ACHN (cell line): ENCODE measurements around the gene DAPK3.
"Not testable (repeated sequence)": the region's sequence is repeated elsewhere in the genome, so short reads cannot be mapped to it uniquely, and the experiment has no call there.

Experiments
- DNase-seq: peaks from one replicate; pipeline ENCODE4 v3.0.0-alpha.2; 2015
- in situ Hi-C: cut with HindIII; loops from 2 replicates; pipeline ENCODE4 v1.10.0; 2017; ENCODE audit warnings: low sequenced_read_pairs, low pct_ligation_motif_present, low pct_unique_long_range_greater_than_20kb

The DAPK3 gene

GRCh38 chr19:3942790-3943409 is 28.0 kb downstream of the DAPK3 start:
- in situ Hi-C loops = no loop called here
- DNase-seq = no peak

DNA sequence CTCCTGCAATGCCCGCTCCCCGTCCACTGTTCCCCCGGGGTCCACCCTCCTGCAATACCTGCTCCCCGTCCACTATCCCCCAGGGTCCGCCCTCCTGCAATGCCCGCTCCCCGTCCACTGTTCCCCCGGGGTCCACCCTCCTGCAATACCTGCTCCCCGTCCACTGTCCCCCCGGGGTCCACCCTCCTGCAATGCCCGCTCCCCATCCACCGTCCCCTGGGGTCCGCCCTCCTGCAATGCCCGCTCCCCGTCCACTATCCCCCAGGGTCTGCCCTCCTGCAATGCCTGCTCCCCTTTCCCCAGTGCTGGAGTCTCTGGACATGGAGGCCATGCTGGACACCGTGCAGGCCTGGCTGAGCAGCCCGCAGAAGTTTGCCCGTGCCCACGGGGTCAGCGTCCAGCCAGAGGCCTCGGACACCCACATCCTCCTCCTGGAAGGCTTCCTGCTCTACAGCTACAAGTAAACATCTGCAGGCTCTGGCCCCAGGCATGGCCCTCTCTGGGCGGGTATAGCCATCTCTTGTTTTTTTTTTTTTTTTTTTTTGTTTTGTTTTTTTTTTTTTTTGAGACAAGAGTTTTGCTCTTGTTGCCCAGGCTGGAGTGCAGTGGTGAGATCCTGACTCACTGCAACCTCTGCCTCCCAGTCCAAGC is 32.5 kb downstream of the DAPK3 start:
- in situ Hi-C loops, DNase-seq: not testable (repeated sequence)

GRCh38 chr19:3936506-3937442 is 34.1 kb downstream of the DAPK3 start:
- in situ Hi-C loops = no loop called here

GRCh38 chr19:3932931-3933810 is 37.7 kb downstream of the DAPK3 start, which contains the start of gene NMRK2:
NMRK2 (plus strand) TSS chr19:3933069; CDS start chr19:3933672, 603 bp downstream.
- no peak for DNase-seq

More at GRCh38 chr19:3936506-3937442, 34.1 kb downstream of the DAPK3 start:
- no peak for DNase-seq

DNA sequence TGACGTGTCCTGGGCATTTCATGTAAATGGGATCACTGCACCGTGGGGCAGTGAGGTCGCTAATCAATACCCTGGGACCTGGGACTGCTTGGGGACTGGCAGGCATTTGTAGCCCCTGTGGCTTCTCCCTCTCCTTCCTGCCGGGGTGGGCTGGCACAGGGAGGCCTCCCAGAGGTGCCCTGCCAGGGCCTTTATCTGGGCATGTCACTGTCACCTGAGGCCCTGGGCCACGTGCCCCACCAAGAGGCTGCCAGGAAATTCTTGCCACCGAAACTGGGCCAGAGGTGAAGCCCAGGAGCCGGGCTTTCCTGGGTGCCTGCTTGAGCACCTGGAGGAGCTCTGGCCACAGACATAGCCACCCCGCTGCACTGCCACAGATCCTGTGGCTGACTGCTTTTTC is 39.9 kb downstream of the DAPK3 start:
- in situ Hi-C loops = no loop called here
- DNase-seq = no peak

More at GRCh38 chr19:3932931-3933810, 37.7 kb downstream of the DAPK3 start, which contains the start of gene NMRK2:
- in situ Hi-C loops = no loop called here

DNA sequence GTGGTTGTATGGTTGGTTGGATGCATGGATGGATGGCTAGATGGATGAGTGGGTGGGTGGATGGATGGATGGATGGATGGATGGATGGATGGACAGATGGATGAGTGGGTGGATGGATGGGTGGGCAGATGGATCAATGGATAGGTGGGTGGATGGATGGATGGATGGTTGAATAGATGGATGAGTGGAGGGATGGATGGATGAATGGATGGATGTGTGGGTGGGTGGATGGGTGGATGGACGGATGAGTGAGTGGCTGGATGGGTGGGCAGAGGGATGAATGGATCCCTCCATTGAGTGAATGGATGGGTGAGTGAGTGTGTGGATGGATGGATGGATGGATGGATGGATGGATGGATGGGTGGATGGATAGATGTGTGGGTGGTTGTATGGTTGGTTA is 47.0 kb downstream of the DAPK3 start:
- in situ Hi-C loops = no loop called here

GRCh38 chr19:3923096-3923758 is 47.7 kb downstream of the DAPK3 start:
- in situ Hi-C loops = no loop called here
- DNase-seq = no peak

More for the DNA sequence above, 47.0 kb downstream of the DAPK3 start:
- DNase-seq = no peak

DNA sequence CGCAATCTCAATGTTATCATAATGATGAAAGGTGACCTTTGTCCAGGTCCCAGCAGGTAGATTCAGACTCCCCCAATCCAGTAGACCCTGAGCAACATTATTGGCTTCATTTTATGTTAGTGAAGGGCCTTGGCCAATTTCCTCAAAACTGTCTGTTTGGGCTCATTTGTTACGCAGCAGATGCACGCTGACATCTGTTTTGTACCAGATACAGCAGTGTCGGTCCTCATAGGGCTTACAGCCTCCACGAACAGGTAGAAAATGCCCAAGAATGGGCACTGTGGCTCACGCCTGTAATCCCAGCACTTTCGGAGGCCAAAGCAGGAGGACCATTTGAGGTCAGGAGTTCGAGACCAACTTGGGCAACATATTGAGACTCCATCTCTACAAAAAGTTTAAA is 51.1 kb downstream of the DAPK3 start:
- in situ Hi-C loops = no loop called here
- no peak for DNase-seq

DNA sequence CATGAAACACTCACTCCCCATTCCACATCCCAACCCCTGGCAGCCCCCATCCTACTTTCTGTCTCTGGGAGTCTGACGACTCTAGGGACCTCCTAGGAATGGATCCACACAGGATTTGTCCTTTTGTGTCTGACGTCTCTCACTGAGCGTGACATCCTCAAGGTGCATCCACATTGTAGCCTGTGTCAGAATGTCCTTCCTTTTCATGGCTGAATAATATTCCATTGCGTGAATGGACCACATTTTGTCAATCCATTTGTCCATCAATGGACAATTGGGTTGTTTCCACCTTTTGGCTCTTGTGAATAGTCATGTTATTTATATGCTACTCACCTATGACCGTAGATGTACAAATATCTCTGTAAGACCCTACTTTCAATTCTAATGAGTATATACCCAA is 54.9 kb downstream of the DAPK3 start:
- in situ Hi-C loops = no loop called here

GRCh38 chr19:3914199-3914598 is 56.7 kb downstream of the DAPK3 start:
- no peak for DNase-seq
- in situ Hi-C loops = no loop called here

More for the DNA sequence above, 54.9 kb downstream of the DAPK3 start:
- DNase-seq = no peak

GRCh38 chr19:3910105-3910504 is 60.8 kb downstream of the DAPK3 start:
- in situ Hi-C loops = no loop called here
- DNase-seq = no peak
